Measurements from ENCODE around the gene ALDH1L1. TPM values are rescaled to one million over a fixed set of nuclear protein-coding genes. Genes with fewer than 3 reads are reported as not detected.
A peak's percentile ranks its signal among the peaks of the same experiment; 100 is the strongest.

Gene ALDH1L1
- total and polyA plus RNA-seq, 9 donors = 8.3 to 85.5 (median 45.1) TPM

GRCh38 chr3:126154391-126155279, 25.8 kb downstream of the ALDH1L1 start:
- WGBS, 3 donors = 83 to 86% (median 84%) methylated on average over 13 of the region's 13 CpGs
- H3K27me3 ChIP-seq = no peaks in the 10 kb centered on the region
- no peaks in the 10 kb centered on the region for H3K9me3 ChIP-seq
- H3K4me1 ChIP-seq (ENCODE audit: insufficient read depth) = no peaks in the 10 kb centered on the region
- no peak overlapping the region for H3K27ac ChIP-seq
- TF ChIP-seq POLR2A (IDR thresholded peaks at IDR 0.05) (no peak), EP300 (IDR thresholded peaks at IDR 0.05) (no peak), CTCF (IDR thresholded peaks at IDR 0.05) (no peak)
- no peak overlapping the region for H3K4me3 ChIP-seq
- no peaks in the 10 kb centered on the region for H3K36me3 ChIP-seq
- peak in 1 of 5 donors; percentile 31 for DNase-seq
- intact Hi-C loops (cut with DNase I) = no loop called here

DNA sequence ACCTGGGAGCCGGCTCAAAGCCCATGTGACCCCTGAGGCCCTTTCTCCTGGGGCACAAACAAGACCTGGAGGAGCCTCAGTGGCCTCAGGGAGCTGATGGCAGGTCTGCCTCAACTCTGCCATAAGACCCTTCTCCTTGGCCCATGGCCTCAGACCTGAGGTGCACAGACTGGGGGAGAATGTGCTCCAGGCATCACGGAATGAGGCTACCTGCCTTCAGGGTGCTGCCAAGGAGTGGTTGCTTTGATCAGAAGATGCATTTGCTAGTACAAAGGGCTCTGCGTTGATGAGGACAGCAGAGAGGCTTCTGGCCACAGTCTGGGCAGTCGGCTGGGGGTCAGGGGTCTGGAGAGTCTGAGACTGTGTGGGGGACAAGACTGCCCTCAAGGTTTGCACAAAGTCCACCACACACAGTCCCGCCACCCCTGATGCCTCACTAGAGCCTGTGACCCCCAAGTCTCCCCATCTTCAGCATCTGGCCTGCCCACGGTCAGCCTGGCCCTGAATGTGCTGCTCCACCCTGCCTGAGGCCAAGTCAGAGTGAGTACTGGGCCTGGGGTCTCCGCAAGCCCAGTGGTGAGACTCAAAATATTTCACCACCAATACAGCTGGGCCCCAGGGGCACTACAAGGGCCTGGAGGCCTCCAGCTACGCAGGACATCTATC, 26.6 kb downstream of the ALDH1L1 start:
- H3K4me1 ChIP-seq (ENCODE audit: insufficient read depth) = no peaks in the 10 kb centered on the region
- 90 to 96% (median 94%) methylated on average over 8 of the region's 8 CpGs for WGBS, 3 donors
- no peak for DNase-seq
- TF ChIP-seq POLR2A (IDR thresholded peaks at IDR 0.05) (no peak), EP300 (IDR thresholded peaks at IDR 0.05) (no peak), CTCF (IDR thresholded peaks at IDR 0.05) (no peak)
- H3K27ac ChIP-seq = no peak overlapping the region
- no peaks in the 10 kb centered on the region for H3K27me3 ChIP-seq
- H3K36me3 ChIP-seq = no peaks in the 10 kb centered on the region
- H3K4me3 ChIP-seq = no peak overlapping the region
- H3K9me3 ChIP-seq = no peaks in the 10 kb centered on the region
- intact Hi-C loops (cut with DNase I) = no loop called here

DNA sequence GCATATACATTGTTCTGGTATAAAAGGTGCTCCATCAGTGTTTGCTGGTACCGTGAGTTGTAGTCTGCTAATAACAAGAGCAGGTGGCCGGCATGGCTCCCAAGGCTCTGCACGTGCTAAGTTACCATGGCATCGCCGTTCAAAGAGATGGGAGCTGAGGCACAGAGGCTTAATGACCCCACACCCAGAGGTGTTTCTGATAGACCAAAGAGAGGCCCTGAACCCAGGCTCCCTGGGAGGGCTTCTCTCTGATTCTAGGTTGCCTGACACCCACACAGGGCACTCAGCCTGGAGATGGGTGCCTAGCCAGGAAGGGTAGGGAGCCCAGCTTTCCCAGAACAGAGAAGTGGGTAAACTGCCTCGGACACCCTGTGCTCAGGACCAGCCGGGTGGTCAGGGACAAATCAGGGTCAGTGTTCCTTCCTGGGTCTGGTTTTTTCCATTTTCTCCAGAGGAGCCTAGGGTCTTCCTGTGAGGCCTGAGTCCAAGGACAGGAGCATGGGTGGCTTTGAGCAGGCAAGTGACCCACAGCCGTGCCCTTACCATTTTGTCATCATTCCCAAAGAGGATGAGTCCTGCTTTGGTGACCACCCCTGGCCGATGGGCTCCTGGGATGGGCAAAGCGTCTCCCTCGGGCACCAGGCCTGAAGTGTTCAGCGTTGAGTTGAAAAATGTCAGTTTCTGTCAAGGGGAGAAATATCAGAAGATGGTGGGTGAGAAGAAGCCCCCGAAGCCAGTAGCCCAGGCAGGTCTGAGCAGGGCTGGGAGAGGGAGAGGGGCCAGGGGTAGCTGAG, 27.3 kb downstream of the ALDH1L1 start:
- no peaks in the 10 kb centered on the region for H3K27me3 ChIP-seq
- H3K4me1 ChIP-seq (ENCODE audit: insufficient read depth) = no peaks in the 10 kb centered on the region
- no peaks in the 10 kb centered on the region for H3K36me3 ChIP-seq
- no peaks in the 10 kb centered on the region for H3K9me3 ChIP-seq
- H3K4me3 ChIP-seq = no peak overlapping the region
- H3K27ac ChIP-seq = no peak overlapping the region
- TF ChIP-seq POLR2A (IDR thresholded peaks at IDR 0.05) (no peak), CTCF (IDR thresholded peaks at IDR 0.05) (no peak), EP300 (IDR thresholded peaks at IDR 0.05) (no peak)
- 91 to 93% (median 92%) methylated on average over 13 of the region's 13 CpGs for WGBS, 3 donors
- intact Hi-C loops (cut with DNase I) = no loop called here
- DNase-seq = no peak

- intact Hi-C loops (cut with DNase I) = no loop called here
- Histone ChIP-seq H3K9me3 (no peaks in the 10 kb centered on the region), H3K4me3 (no peak overlapping the region), H3K27ac (no peak overlapping the region), H3K36me3 (no peaks in the 10 kb centered on the region), H3K4me1 (ENCODE audit: insufficient read depth) (no peaks in the 10 kb centered on the region), H3K27me3 (no peaks in the 10 kb centered on the region)
- whole genome bisulfite sequencing, 3 donors = 82 to 93% (median 88%) methylated on average over 9 of the region's 9 CpGs
- TF ChIP-seq POLR2A (IDR thresholded peaks at IDR 0.05) (no peak), CTCF (IDR thresholded peaks at IDR 0.05) (no peak), EP300 (IDR thresholded peaks at IDR 0.05) (no peak)
- no peak for DNase-seq
These were observed 27.9 kb downstream of the ALDH1L1 start for GRCh38 chr3:126152458-126152857.

Measured in ovary (tissue), 9 donors.